ENCODE data around the gene ERCC5.

DNA sequence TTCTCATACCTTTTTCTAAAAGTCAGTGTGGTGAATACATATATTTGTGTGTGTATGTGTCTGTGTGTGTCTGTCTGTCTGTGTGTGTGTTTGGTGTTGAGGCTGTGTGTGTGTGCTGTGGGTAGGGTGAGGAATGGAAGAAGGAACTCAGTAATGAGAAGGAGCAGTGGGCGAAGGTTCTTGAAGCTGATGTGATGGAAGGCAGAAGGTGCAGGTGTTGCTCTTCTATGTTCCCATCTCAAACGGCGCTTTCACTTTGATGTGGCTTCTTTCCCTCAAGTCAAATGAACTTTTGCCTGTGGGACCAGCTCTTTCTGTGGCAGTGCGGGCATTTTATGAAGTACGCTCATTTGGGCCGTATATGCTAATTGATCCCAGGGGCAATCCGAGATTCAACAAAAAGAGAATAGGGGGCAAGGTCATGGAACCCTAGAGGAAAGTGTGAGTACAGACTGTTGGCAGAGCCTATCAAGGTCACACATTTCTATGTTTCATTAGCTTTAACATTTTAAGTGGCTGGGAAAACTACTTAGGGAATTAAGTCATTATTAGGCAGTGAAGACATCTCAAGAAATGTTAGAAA lies 31.7 kb upstream of the ERCC5 start:
- TF ChIP-seq CTCF (optimal IDR thresholded peaks at IDR 0.05 in 1 of 3, IDR thresholded peaks at IDR 0.05 in 1 of 3, conservative IDR thresholded peaks at IDR 0.05 in 1 of 3; ENCODE audit: extremely low read depth in 1 of 3, insufficient read depth in 2 of 3, low read length in 3 of 3): no peak
- no peak for TF ChIP-seq EZH2 (IDR thresholded peaks at IDR 0.05; ENCODE audit: low read length)

All from keratinocyte (primary cell).